Ramos (cell line): ENCODE results near the gene FCER1G.

ENCODE experiments used
- in situ Hi-C: fragments of 300-500 bp; cut with MboI; formaldehyde crosslinking; loops from one replicate; pipeline ENCODE4 v1.14.3; 2022; ENCODE audit warnings: low sequenced_read_pairs; ENCODE audit not compliant: unreplicated experiment

FCER1G gene

DNA sequence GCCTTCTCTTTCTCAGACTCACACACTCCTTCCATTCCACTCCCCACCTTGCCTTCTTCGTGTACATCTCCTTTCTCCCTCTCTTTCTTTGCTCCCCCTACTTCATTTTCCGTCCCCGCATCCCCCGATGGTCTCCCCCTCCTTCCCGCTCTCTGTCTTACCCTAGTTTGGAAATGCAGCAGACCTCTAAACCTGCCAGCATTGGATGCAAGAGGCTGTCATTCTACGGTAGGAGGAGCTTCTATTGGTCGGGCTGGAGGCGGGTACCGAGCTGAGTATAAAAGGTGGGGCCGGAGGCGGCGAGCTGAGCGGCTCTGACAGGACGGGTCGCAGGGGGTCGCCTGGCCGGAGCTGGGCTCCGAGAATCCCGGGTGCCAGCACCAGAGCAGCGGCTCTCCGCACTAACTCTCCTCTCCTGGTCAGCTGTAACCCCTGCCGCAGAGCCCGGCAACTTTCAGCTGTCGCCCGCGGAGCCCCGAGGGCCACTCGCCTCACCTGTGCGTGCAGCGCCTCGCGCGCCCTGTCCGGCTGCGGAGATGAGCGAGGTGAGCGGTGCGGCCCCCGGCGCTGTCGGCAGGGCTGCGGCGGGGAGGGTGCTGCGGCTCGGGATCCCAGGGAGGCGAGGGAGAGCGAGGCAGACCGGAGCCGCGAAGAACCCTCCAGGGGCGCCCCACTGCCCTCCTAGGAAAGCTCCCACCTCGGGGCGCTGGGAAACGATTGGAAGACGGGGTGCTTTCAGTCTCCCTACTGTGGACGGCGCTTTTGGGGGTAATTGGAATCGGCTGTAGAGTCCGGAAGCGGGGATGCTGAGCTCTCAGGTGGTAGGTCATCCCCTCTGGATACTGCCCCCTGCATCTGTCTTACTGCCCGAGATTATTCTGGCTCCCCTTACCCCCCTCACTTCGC is 43.6 kb downstream of the FCER1G start, which contains the start of gene PCP4L1:
Gene PCP4L1 (plus strand): TSS at position 307 of the 906 bp plus-strand sequence. CDS start 230 bp downstream, at position 537.
- in situ Hi-C loops, result no loop called here

DNA sequence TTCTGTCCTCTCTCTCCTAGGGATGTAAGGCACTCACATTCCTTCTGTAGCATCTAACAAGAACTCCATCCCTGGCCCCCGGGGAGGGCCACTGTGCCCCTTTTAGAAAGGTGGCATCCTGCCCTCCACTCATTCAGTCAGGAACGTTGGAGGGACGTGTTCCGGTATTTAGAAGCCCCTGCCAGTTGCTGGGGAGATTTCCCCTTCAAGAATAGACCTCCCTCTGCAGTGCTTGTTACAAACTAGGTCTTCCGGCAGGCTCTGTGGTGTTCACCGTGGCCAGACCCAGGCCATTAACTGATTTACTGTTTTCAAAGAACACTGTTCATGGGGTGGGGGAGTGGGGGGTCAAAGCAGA is 44.2 kb downstream of the FCER1G start:
- in situ Hi-C loops, result no loop called here

DNA sequence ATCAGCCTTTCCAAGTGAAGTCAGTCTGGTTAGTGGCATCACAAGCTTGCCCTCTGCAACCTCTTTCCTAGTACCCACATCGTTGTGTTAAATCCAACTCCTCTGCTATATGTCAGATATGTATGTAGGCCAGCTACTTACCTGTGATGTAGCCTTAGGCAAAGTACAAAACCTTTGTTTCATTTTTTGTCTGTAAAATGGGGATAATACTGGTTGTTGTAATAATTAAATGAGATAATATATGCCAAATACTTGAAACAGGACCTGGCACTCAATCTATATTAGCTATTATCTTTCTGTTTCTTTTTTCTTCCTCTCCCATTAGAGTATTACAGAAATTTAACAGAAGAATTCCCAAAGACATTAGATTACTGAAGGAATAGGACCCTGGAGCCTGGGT is 44.7 kb downstream of the FCER1G start:
- in situ Hi-C loops, result no loop called here

DNA sequence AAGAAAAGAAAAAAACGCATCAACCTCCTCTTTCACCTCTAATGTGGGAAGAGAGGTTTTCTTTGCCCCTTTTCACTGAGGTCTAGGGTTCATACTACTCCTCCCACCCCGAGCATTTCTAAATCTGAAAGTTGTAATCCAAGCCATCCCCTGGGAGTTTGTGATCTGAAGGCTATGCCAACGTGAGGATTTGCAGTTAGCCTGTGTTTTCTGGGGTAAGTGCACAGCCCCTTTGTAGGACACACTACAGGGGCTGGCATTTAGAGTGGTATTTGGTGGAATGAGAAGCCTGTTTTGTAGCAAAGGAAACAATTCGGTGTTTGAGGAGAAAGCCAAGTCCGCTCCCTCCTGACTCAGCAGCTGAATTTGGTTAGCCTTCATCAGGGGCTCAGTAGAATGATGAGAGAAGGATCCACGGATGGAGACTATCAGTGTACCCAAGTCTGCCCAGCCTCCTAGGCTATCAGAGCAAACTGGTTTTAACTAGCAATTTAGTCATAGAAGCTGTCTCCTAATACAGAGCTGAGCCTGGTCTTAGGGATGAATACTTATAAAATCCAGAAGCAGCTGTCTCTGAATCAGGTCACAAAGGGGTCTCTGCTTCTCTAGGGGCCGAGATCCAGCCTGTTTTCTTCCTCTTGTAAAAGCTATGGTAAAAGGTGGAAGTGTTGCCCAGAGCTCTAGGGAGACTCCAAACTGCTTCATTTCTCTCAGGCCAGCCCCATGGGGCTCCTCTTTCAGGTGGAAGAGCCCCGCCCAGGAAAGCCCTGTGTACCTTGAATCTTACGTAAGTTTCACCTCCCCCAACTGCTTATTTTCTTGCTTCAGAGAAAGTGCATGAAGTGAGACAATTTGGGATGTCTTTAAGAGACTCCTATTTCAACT is 45.5 kb downstream of the FCER1G start:
- in situ Hi-C loops, result no loop called here

DNA sequence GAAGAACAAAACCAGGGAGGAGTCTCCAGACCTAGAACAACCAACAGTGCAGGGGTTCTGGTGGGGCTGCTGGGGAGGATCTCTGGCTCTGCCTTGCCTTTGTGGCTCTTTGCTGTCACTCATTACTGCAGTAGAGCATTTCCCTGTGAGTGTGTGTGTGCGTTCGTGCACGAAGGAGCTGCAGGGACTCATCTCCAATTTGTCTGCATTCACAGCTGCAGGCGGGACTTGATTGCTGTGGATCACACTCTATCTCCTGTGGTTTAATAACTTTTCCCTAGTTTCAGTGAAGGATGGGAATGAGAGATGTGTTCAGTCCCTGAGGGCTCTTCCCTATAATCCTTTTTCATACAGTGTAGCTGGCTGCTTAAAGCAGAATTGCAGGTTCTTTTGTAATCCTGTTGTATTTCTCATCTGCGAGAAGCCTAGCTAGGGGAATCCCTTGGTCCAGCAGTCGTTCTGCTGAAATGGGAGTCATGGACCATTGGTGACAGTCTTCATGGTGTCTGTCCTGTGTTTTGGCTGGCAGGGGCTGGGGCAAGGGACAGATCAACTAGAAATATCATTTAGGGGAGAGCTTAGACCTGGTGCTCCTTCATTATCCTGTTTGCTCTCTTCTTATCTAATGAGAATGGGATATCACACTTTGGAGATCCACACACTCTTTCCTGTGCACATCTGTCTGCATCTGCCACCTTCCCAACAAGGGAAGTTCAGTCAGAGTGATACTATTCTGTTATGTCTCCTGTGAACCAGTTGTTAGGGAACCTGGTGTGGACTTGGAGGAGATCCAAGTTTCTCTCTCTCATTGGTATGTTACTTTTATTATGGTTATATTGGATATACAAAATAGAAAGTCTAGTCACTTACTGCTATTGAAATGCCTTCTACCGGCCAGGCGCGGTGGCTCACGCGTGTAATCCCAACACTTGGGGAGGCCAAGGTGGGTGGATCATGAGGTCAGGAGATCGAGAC is 46.5 kb downstream of the FCER1G start:
- in situ Hi-C loops, result no loop called here

DNA sequence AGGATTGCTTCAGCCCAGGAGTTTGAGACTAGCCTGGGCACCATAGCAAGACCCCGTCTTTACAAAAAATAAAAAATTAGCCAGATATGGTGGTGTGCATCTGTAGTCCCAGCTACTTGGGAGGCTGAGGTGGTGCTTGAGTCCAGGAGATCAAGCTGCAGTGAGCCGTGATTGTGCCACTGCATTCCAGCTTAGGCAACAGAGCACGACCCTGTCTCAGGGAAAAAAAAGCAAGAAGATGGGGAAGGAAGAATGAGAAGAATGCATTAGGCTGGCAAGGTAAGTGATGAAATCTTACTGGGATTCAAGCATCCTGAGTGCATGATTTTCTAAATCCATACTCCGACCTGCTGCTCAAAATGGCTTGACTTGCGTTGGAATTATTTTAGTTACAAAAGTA is 50.2 kb downstream of the FCER1G start:
- in situ Hi-C loops, result no loop called here

DNA sequence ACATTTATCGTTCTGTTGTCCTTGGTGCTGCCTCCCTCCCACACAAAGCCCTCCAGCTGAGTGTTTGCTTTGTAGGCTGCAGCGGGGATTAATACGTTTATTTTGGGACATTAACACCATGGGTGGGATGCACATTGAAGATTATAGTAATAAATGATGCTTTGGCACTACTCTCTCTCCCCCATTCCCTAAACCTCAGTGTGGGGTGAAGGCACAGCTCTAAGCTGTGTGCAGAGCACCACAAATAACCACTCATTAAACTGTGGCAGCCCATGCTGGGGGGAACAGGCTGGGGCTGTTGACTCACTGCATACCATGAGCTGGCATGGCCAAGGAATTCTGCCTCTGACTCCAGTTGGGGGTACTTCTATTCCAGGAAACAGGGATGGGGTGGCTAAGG is 51.1 kb downstream of the FCER1G start:
- in situ Hi-C loops, result no loop called here

DNA sequence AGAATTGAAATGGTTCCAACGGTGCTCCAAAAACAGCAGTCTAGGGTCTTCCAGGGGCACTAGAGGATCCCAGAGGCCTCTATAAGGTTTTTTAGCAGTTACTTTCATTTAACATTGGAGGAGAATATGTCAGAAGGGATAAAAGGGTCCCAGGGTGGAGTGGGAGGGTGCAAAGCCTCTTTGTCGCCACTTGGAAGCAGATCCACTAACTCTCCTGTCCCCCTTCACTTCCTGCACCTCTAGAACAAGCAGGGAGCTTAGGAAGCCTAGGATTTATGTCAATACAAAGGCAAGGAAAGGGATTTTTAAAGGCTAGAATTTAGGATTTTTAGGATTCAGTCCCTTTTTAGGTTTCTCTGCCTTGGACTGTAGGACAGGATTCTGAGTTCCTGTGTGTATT is 51.7 kb downstream of the FCER1G start:
- in situ Hi-C loops, result no loop called here

DNA sequence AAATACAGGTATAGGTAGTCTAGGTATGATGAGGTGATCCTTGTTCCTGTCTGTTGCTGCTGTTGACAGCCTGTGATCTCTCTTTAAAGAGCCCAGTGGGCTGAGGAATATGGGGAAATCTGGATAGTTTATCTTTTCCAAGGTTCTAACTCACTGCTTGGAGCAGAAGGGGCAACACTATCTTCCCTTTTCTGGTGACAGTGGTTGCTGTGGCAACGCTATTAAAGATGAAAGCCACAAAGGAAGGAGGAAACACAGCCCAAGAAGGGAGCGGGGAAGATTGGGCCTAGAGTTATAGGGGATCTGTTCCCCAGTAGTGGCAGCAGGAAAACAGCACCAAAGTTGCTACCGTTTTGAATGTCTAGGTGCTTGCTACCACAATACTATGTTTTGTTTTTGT is 52.2 kb downstream of the FCER1G start:
- in situ Hi-C loops, result no loop called here
